T-helper 17 cell (primary cell): ENCODE results near the gene SLC7A14. TPM values are rescaled to one million over a fixed set of nuclear protein-coding genes. Genes with fewer than 3 reads are reported as not detected.

Experiments used
- ATAC-seq: fragments of 150-1000 bp; cut with Tn5 transposase; 2 replicates; pipeline ENCODE4 v1.10.0; 2021; ENCODE audit warnings: mild to moderate bottlenecking, moderate library complexity
- DNase-seq, 3 donors: peaks; one replicate each; pipeline versions ENCODE4 v3.0.0 to v3.0.0-alpha.2; 2020 to 2021
- H3K9me3 ChIP-seq: one replicate; pipeline ENCODE4 v1.7.0; 2013; ENCODE audit warnings: low read length, mild to moderate bottlenecking; ENCODE audit not compliant: control insufficient read depth, poor library complexity, severe bottlenecking
- H3K27ac Mint-ChIP-seq: one replicate; pipeline ENCODE4 v1.8.0; 2022; ENCODE audit warnings: mild to moderate bottlenecking, moderate library complexity, mixed read lengths
- H3K27me3 Mint-ChIP-seq: one replicate; pipeline ENCODE4 v1.8.0; 2022; ENCODE audit warnings: mixed read lengths
- H3K36me3 Mint-ChIP-seq: one replicate; pipeline ENCODE4 v1.8.0; 2022; ENCODE audit warnings: low read depth, mixed read lengths
- H3K4me1 Mint-ChIP-seq: one replicate; pipeline ENCODE4 v1.8.0; 2022; ENCODE audit warnings: mild to moderate bottlenecking, mixed read lengths
- H3K4me3 Mint-ChIP-seq: one replicate; pipeline ENCODE4 v1.8.0; 2022; ENCODE audit warnings: mild to moderate bottlenecking, moderate library complexity, mixed read lengths
- total RNA-seq, 4 donors: library from RNA in 2 of 4; stranded (reverse) in 2 of 4; gene quantifications; one replicate each; pipeline ENCODE4 v1.2.3 and lab custom pipeline; 2022 to 2026

SLC7A14 gene
- total RNA-seq, 2 donors from 2014 or later, result not detected

DNA sequence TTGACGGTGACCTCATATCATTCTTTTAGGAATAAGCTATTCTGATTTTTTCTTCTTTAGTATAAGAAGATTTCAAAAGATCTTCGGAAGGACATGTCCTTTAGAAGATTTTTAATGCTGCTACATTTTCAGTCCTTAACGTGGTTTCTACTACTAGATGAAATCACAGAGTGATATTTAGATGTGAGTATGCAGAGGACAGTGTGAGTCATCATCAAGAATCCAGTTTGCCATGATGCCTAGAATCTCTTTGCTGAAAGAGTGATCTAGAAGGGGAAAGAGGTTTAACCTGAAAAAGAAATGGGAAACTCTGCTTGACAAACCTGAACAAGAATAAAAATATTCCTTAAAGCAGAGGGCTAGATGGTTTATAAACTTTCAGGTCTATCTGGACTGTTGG, 43.2 kb downstream of the SLC7A14 start:
- Mint-ChIP-seq H3K4me3 (no peak overlapping the region), H3K27me3 (peaks cover 33% of the 10 kb centered on the region), H3K27ac (no peak overlapping the region), H3K4me1 (no peaks in the 10 kb centered on the region), H3K36me3 (no peaks in the 10 kb centered on the region)
- no peaks in the 10 kb centered on the region for H3K9me3 ChIP-seq
- ATAC-seq, result no peak
- no peak for DNase-seq

DNA sequence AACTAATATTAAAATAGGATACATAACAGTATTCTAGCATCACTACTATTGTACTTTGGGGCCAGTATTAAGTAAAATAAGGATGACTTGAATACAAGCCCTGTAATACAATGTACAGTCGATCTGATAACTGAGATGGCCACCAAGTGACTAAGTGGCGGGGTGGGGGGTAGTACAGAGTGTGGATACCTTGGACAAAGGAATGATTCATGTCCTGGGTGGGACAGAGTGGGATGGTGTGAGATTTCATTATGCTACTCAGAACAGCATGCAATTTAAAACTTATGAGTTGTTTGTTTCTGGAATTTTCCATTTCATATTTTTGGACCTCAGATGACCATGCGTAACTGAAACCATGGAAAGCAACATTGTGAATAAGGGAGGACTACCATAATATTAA, 46.0 kb downstream of the SLC7A14 start:
- ATAC-seq (no peak), DNase-seq (no peak)
- Mint-ChIP-seq H3K4me1 (no peaks in the 10 kb centered on the region), H3K27ac (no peak overlapping the region), H3K36me3 (no peaks in the 10 kb centered on the region), H3K4me3 (no peak overlapping the region), H3K27me3 (peaks cover 36% of the 10 kb centered on the region)
- no peaks in the 10 kb centered on the region for H3K9me3 ChIP-seq

DNA sequence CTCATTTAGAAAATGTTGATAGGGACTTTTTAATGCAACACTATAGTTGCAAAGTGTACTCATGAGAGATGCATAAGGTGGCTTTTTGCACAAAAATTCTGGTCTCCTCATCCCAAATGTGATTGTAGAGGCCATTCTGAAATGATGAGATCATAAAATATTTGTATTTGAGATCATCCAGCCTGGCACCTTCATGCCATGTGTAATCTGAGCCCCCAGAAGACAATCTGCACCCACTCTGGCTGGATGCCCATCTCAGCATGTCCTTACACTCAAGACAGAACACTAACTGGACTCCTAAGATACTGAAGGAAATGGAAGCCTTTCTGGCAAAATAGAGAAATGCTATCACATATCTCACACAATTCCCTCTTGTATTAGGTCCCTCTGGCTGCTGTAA, 49.2 kb downstream of the SLC7A14 start:
- ATAC-seq, result no peak
- Mint-ChIP-seq H3K27me3 (peaks cover 36% of the 10 kb centered on the region), H3K4me3 (no peak overlapping the region), H3K4me1 (no peaks in the 10 kb centered on the region), H3K27ac (no peak overlapping the region), H3K36me3 (no peaks in the 10 kb centered on the region)
- H3K9me3 ChIP-seq, result no peaks in the 10 kb centered on the region
- no peak for DNase-seq

DNA sequence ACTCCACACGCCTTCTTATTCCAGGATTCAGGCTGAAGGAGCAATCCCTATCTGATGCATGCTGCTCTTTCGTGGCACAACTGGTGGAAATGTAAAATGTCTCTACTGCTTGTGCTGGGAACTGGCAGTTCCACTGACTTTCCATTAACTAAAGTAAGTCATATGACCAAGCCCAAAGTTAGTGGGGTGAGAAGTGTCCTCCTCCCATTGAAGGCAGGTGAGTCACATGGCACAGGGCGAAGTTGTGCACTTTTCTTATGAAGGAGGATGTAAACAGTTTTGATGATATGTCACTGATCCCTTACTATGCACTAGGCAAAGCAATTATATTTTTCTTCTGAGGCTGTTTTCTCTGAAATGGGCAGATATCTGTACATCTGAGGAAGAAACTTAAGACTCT, 51.6 kb downstream of the SLC7A14 start:
- peaks cover 45% of the 10 kb centered on the region for H3K27me3 Mint-ChIP-seq
- H3K36me3 Mint-ChIP-seq, result no peaks in the 10 kb centered on the region
- H3K4me1 Mint-ChIP-seq, result no peaks in the 10 kb centered on the region
- DNase-seq, result no peak
- H3K9me3 ChIP-seq, result no peaks in the 10 kb centered on the region
- no peak for ATAC-seq
- no peak overlapping the region for H3K4me3 Mint-ChIP-seq
- no peak overlapping the region for H3K27ac Mint-ChIP-seq

DNA sequence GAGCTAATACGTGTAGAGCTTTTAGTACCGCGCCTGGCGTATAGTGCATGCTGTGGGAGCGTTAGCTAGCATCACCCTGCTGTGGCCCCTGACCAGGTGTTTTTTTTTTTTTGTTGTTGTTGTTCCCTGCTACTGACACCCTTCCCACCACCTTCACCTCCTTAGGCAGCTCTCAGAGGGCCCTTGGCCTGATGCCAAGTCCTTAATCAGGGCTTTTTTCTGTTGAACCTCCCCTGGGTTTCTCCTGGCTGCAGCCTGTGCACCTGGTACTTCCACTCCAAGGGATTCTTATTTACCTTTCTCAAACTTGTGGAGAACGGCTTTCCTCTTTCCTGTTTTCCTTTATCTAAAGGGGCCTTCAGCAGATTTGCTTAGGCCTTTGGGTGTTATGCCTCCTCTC, 53.3 kb downstream of the SLC7A14 start:
- no peaks in the 10 kb centered on the region for H3K36me3 Mint-ChIP-seq
- ATAC-seq, result no peak
- H3K4me3 Mint-ChIP-seq, result no peak overlapping the region
- no peak overlapping the region for H3K27ac Mint-ChIP-seq
- H3K4me1 Mint-ChIP-seq, result no peaks in the 10 kb centered on the region
- H3K9me3 ChIP-seq, result no peaks in the 10 kb centered on the region
- peaks cover 31% of the 10 kb centered on the region for H3K27me3 Mint-ChIP-seq
- no peak for DNase-seq

DNA sequence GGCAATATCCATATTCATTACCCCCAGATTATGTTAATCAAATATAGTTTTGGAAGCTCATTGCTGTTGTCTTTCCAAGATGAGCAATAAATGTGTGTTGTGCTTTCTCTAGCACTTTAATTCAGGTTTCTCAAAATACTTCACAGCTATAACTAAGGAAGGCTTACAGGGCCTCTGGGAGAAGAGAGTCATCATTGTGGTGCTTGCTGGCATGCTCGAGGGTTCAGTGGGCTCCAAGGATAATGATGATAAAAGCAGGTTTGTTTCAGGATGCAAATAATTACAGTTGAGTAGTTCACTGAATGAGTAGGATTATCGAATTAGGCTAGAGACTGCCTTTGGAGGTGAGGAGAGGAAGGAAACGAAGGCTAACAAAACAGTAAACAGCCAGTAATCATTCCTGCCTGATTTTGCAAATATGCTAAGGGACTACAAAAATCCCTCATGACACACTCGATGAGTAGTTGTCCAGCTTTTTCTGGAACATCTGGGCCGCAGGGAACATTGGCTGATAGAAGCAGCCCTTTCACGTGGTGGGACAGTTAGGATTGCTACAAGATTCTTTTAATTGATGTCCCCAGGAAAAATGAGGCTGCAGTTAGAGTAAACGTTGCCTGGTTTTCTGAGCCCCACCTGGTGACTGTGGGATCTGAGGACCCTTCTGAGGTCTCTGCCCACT, 54.1 kb downstream of the SLC7A14 start:
- ATAC-seq (no peak), DNase-seq (no peak)
- no peaks in the 10 kb centered on the region for H3K9me3 ChIP-seq
- H3K4me1 Mint-ChIP-seq, result no peaks in the 10 kb centered on the region
- no peaks in the 10 kb centered on the region for H3K36me3 Mint-ChIP-seq
- peaks cover 36% of the 10 kb centered on the region for H3K27me3 Mint-ChIP-seq
- no peak overlapping the region for H3K27ac Mint-ChIP-seq
- no peak overlapping the region for H3K4me3 Mint-ChIP-seq

DNA sequence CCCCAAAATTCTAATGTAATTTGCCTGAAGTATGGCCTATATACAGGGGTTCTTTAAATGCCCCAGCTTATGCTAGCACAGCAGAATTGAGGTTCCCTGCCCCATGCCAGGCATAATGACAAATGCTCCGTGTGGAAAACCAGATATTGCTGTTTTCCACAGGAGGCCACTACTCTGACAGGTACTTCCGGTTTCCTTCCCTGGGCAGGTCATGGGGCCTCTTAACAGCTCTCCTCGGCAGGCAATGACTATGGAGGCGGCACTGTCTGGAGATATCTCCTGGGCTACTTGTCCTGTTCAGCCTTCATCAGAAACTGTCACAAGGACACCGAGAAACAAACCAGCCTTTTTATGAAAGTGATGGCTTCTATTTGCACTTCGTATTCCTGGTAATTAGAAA, 54.8 kb downstream of the SLC7A14 start:
- H3K4me1 Mint-ChIP-seq, result no peaks in the 10 kb centered on the region
- ATAC-seq (no peak), DNase-seq (no peak)
- no peak overlapping the region for H3K4me3 Mint-ChIP-seq
- H3K9me3 ChIP-seq, result no peaks in the 10 kb centered on the region
- no peak overlapping the region for H3K27ac Mint-ChIP-seq
- H3K27me3 Mint-ChIP-seq, result peaks cover 34% of the 10 kb centered on the region
- H3K36me3 Mint-ChIP-seq, result no peaks in the 10 kb centered on the region

DNA sequence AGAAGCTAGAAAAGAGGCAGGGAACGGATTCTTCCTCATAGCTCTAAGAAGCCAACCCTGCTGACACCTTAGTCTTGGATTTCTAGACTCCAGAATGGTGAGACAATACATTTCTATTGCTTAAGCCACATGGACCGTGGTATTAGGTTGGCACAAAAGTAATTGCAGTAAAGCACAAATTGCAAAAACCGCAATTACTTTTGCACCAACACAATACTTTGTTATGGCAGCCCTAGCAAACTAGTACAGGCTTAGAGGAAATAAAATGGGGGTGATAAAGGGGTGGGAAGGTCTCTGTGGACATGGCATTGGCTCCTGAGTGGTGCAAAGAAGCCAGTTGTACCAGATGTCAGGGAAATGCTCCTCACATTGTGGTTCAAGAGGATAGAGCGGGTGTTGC, 56.0 kb downstream of the SLC7A14 start:
- Mint-ChIP-seq H3K27me3 (peaks cover 27% of the 10 kb centered on the region), H3K4me1 (no peaks in the 10 kb centered on the region), H3K36me3 (no peaks in the 10 kb centered on the region), H3K27ac (no peak overlapping the region), H3K4me3 (no peak overlapping the region)
- no peaks in the 10 kb centered on the region for H3K9me3 ChIP-seq
- no peak for DNase-seq
- no peak for ATAC-seq

DNA sequence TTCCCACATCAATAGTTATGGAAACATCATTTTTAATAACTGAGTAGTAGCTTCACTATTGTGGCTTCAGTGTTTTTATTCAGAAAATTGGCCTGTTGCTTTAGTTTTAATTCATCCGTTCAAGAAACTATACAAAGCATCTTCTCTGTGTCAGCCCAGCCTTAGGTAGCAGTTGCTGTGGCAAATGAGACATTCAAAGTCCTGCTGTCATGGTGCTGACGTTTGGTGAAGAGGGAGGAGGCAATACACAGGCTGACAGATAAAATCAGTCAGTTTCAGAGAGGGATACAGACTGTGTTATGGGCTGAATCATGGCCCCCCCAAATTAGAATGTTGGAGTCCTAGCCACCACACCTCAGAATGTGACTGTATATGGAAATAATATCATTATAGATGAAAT, 56.5 kb downstream of the SLC7A14 start:
- no peak overlapping the region for H3K27ac Mint-ChIP-seq
- H3K36me3 Mint-ChIP-seq, result no peaks in the 10 kb centered on the region
- no peaks in the 10 kb centered on the region for H3K9me3 ChIP-seq
- ATAC-seq (no peak), DNase-seq (no peak)
- H3K4me1 Mint-ChIP-seq, result no peaks in the 10 kb centered on the region
- peaks cover 31% of the 10 kb centered on the region for H3K27me3 Mint-ChIP-seq
- no peak overlapping the region for H3K4me3 Mint-ChIP-seq

DNA sequence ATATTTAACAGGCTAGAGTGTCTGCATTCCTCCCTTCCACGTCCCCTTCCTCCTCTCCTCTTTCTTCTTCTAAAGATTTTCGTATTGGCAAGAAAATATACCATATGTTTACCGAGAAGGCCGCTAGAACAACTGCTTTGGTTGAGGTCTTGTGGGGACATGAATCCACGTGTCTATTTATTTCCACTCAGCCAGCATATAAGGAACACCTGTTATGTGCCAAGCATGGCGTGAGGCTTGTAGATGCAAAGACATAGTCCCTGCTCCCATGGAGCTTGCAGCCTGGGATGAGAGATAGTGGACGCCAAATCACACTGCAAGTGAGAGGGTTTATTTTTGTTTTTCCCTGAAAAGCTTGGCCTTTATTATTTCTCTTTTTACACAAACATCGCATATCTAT, 57.1 kb downstream of the SLC7A14 start:
- no peak overlapping the region for H3K4me3 Mint-ChIP-seq
- no peaks in the 10 kb centered on the region for H3K9me3 ChIP-seq
- DNase-seq (no peak), ATAC-seq (no peak)
- no peaks in the 10 kb centered on the region for H3K36me3 Mint-ChIP-seq
- no peaks in the 10 kb centered on the region for H3K4me1 Mint-ChIP-seq
- peaks cover 31% of the 10 kb centered on the region for H3K27me3 Mint-ChIP-seq
- no peak overlapping the region for H3K27ac Mint-ChIP-seq

DNA sequence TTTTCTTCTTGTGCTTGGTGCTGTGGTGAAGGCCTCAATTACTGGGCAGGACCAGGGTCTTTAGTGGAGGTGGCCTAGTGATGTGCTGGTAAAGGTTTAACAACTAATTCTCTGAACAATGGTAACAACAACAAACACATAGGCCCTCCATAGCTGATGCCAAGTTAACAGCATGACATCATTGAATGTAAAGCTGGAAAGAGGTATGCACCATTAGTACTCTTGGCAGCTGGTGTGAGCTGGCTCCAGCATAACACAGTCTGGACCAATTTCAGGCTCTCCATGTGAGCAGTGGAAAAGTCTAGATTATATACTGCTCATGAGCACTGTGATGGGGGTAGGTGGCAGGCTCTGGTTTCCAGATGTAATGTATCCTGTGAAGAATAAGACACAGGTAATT, 61.8 kb downstream of the SLC7A14 start:
- Mint-ChIP-seq H3K4me3 (no peak overlapping the region), H3K4me1 (no peaks in the 10 kb centered on the region), H3K27me3 (peaks cover 25% of the 10 kb centered on the region), H3K27ac (no peak overlapping the region), H3K36me3 (no peaks in the 10 kb centered on the region)
- ATAC-seq (no peak), DNase-seq (no peak)
- H3K9me3 ChIP-seq, result no peaks in the 10 kb centered on the region

DNA sequence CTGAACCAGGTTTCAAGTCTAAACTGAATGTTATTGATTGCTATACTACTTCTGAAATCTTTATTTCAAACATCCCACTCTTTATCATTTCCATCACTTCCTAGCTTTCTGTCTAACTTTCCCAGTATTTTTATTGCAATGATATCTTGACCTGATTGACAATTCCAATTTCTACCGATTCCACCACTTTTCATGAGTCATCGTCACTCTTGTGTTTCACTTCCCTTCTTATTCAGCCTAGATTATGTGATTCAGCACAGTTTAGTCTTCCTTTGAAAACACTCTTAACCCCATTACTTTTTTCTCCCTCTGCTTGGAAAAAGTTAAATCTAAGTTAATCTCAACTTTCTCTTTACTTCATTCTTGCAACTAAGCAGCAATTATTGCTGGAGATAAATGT, 62.6 kb downstream of the SLC7A14 start:
- no peaks in the 10 kb centered on the region for H3K9me3 ChIP-seq
- Mint-ChIP-seq H3K4me3 (no peak overlapping the region), H3K27ac (no peak overlapping the region), H3K27me3 (peaks cover 34% of the 10 kb centered on the region), H3K4me1 (no peaks in the 10 kb centered on the region), H3K36me3 (no peaks in the 10 kb centered on the region)
- no peak for DNase-seq
- no peak for ATAC-seq

DNA sequence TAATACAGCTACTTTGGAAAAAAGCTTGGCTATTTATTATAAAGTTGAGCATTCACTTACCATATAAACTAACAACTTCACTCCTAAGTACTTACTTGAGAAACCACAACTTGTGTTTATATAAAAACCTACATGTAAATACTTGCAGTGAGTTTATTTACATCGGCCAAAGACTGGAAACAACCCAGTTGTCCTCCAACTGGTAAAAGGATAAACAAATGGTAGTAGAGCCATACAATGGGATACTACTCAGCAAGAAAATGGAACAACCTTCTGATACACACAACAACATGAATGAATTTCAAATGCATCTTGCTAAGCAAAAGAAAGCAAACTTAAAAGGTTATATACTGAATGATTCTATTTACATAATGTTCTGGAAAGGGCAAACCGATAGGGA, 63.7 kb downstream of the SLC7A14 start:
- Mint-ChIP-seq H3K27ac (no peak overlapping the region), H3K36me3 (no peaks in the 10 kb centered on the region), H3K27me3 (peaks cover 32% of the 10 kb centered on the region), H3K4me1 (no peaks in the 10 kb centered on the region), H3K4me3 (no peak overlapping the region)
- DNase-seq (no peak), ATAC-seq (no peak)
- H3K9me3 ChIP-seq, result no peaks in the 10 kb centered on the region

DNA sequence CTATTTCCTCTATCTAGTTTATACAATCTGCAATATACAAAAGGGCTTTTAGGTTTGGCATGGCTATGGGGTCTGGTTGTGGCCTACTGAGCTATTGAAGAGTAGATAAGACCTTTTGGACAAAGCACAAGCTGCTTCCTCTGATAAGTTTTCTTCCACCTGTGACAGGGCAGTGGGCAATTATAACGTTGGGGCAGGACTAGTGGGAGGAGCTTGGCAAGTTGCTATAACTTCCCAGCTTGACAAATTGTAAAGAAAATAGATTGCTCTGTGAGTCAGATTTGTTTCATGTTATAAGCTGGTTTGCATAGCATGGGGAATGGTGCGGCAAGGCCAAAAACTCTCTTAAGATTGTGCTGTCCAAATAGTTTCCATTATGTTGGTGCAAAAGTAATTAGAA, 64.9 kb downstream of the SLC7A14 start:
- ATAC-seq (no peak), DNase-seq (no peak)
- no peak overlapping the region for H3K27ac Mint-ChIP-seq
- no peaks in the 10 kb centered on the region for H3K36me3 Mint-ChIP-seq
- no peak overlapping the region for H3K4me3 Mint-ChIP-seq
- H3K9me3 ChIP-seq, result no peaks in the 10 kb centered on the region
- peaks cover 28% of the 10 kb centered on the region for H3K27me3 Mint-ChIP-seq
- H3K4me1 Mint-ChIP-seq, result no peaks in the 10 kb centered on the region
